B cell (primary cell): ENCODE data around the gene ONECUT1. TPM values are rescaled to one million over a fixed set of nuclear protein-coding genes. Genes with fewer than 3 reads are reported as not detected.

ENCODE experiments used
- ATAC-seq: fragments of 200-7000 bp; cut with Tn5 transposase; one replicate; pipeline ENCODE4 v1.10.0; 2021; ENCODE audit warnings: low read depth, mild to moderate bottlenecking, moderate number of reproducible peaks, moderate library complexity
- CTCF ChIA-PET: fragments of 350-600 bp; sonication (Branson Sonifier 250); formaldehyde crosslinking; loops from one replicate; lab custom pipeline; 2021; ENCODE audit warnings: antibody characterized with exemption, inconsistent platforms; lab: Charles Lee
- POLR2A ChIA-PET: fragments of 350-600 bp; sonication (Branson Sonifier 250); formaldehyde crosslinking; loops from one replicate; lab custom pipeline; 2021; ENCODE audit warnings: antibody characterized with exemption; lab: Charles Lee
- DNase-seq: peaks from one replicate; pipeline ENCODE4 v3.0.0; 2013
- H2AFZ ChIP-seq: 2 replicates; pipeline ENCODE4 v1.6.1; 2012; ENCODE audit warnings: mild to moderate bottlenecking, low read depth, low read length; ENCODE audit not compliant: insufficient read depth, poor library complexity, severe bottlenecking
- H3K27ac ChIP-seq, 2 donors: 1 replicate in 1 of 2; 2 replicates in 1 of 2; pipeline ENCODE4 v1.5.1; 2012 to 2013; ENCODE audit warnings: low read length in 2 of 2, mild to moderate bottlenecking in 2 of 2, moderate library complexity in 1 of 2
- H3K27me3 ChIP-seq, 4 experiments: fragments of 200-600 bp in 1 of 4; sonication (generic) in 1 of 4; replicated peaks in 1 of 4; 1 replicate in 2 of 4; 2 replicates in 2 of 4; pipeline versions ENCODE4 v1.6.1 to v1.7.0; 2013 to 2016; ENCODE audit warnings: low read length in 3 of 4, mild to moderate bottlenecking in 2 of 4, mixed read lengths in 1 of 4, moderate library complexity in 1 of 4; ENCODE audit not compliant: insufficient read depth in 4 of 4, control insufficient read depth in 3 of 4; ENCODE audit errors: control extremely low read depth in 1 of 4
- H3K36me3 ChIP-seq, 2 experiments: replicated peaks in 1 of 2; 1 replicate in 1 of 2; 2 replicates in 1 of 2; pipeline versions ENCODE4 v1.6.1 to v1.7.1; 2013; ENCODE audit warnings: low read length in 1 of 2; ENCODE audit not compliant: insufficient read depth in 2 of 2, control insufficient read depth in 1 of 2; ENCODE audit errors: control extremely low read depth in 1 of 2, extremely low read depth in 1 of 2
- H3K4me1 ChIP-seq, 2 donors: fragments of 200-600 bp in 1 of 2; sonication (generic) in 1 of 2; 1 replicate in 1 of 2; 2 replicates in 1 of 2; pipeline versions ENCODE4 v1.5.1 to v1.6.1; 2013 to 2017; ENCODE audit warnings: low read length in 2 of 2; ENCODE audit not compliant: control insufficient read depth in 2 of 2, insufficient read depth in 2 of 2
- H3K4me2 ChIP-seq: replicated peaks from 2 replicates; pipeline ENCODE3; 2012; ENCODE audit warnings: mild to moderate bottlenecking, low read depth, low read length; ENCODE audit not compliant: poor library complexity, severe bottlenecking
- H3K4me3 ChIP-seq, 5 experiments: fragments of 200-600 bp in 1 of 5; sonication (generic) in 1 of 5; 1 replicate in 3 of 5; 2 replicates in 2 of 5; pipeline versions ENCODE4 v1.5.1 to v1.7.0; 2011 to 2016; ENCODE audit warnings: low read length in 4 of 5, mild to moderate bottlenecking in 4 of 5, low read depth in 2 of 5, control low read depth in 1 of 5, moderate library complexity in 1 of 5; ENCODE audit not compliant: insufficient read depth in 1 of 5; ENCODE audit errors: control extremely low read depth in 1 of 5, extremely low read depth in 1 of 5
- H3K79me2 ChIP-seq: fragments of 200-600 bp; sonication (generic); one replicate; pipeline ENCODE4 v1.6.0; 2016; ENCODE audit warnings: low read length; ENCODE audit not compliant: control insufficient read depth, insufficient read depth
- H3K9ac ChIP-seq: fragments of 200-600 bp; sonication (generic); 2 replicates; pipeline ENCODE4 v1.6.1; 2017; ENCODE audit warnings: mild to moderate bottlenecking, low read length, moderate library complexity
- H3K9me3 ChIP-seq, 3 donors: one replicate each; pipeline versions ENCODE4 v1.6.1 to v1.7.1; 2013; ENCODE audit warnings: low read length in 2 of 3; ENCODE audit not compliant: control insufficient read depth in 2 of 3, insufficient read depth in 1 of 3; ENCODE audit errors: control extremely low read depth in 1 of 3
- H4K20me1 ChIP-seq: 2 replicates; pipeline ENCODE4 v1.6.0; 2012; ENCODE audit warnings: mild to moderate bottlenecking, low read length; ENCODE audit not compliant: insufficient read depth, control insufficient read depth, poor library complexity, severe bottlenecking
- H3K27ac Mint-ChIP-seq: one replicate; pipeline ENCODE4 v1.8.0; 2021; ENCODE audit warnings: mixed read lengths
- H3K27me3 Mint-ChIP-seq: one replicate; pipeline ENCODE4 v1.8.0; 2021; ENCODE audit warnings: mixed read lengths
- H3K4me1 Mint-ChIP-seq: one replicate; pipeline ENCODE4 v1.8.0; 2021; ENCODE audit warnings: mixed read lengths
- H3K4me3 Mint-ChIP-seq: one replicate; pipeline ENCODE4 v1.8.0; 2021; ENCODE audit warnings: mixed read lengths
- H3K9me3 Mint-ChIP-seq: one replicate; pipeline ENCODE4 v1.8.0; 2022; ENCODE audit warnings: mixed read lengths; ENCODE audit not compliant: insufficient read depth
- CTCF ChIP-seq: fragments of 200-600 bp; IDR thresholded peaks from one replicate; pipeline ENCODE4 v1.8.0; 2022; ENCODE audit warnings: antibody characterized with exemption, mild to moderate bottlenecking
- EZH2 ChIP-seq: IDR thresholded peaks from 2 replicates; pipeline ENCODE4 v1.6.1; 2012; ENCODE audit warnings: borderline replicate concordance, low read depth, mild to moderate bottlenecking, moderate library complexity, low read length; ENCODE audit not compliant: insufficient read depth, poor library complexity, severe bottlenecking
- WGBS: methylation state at CpG from one replicate; pipeline ENCODE4 v1.1.5; 2013; ENCODE audit warnings: missing lambda C conversion rate; ENCODE audit not compliant: insufficient coverage; 5-methylcytosine and 5-hydroxymethylcytosine counted together
- intact Hi-C: fragments of 100-400 bp; cut with micrococcal nuclease; formaldehyde crosslinking; loops from one replicate; pipeline ENCODE4 v1.10.0; 2022
- polyA plus RNA-seq: library from polyadenylated mRNA; depleted of rRNA; stranded (reverse); fragments of >200 nt; gene quantifications from 2 replicates; pipeline ENCODE4 v1.2.3, GENCODE V29; 2012
- total RNA-seq, 2 donors: library from RNA; stranded (reverse); fragments of 120-200 nt in 1 of 2; gene quantifications; 1 replicate in 1 of 2; 2 replicates in 1 of 2; pipeline versions ENCODE4 v1.2.3 to v1.2.4, GENCODE V29; 2013 to 2022

Gene ONECUT1
- total and polyA plus RNA-seq, 2 donors (not counting 1 experiment from before 2014, with no cell fraction given): not detected

GRCh38 chr15:52794665-52795463 is 4.7 kb upstream of the ONECUT1 start:
- H3K4me3 Mint-ChIP-seq: no peak overlapping the region
- Histone ChIP-seq H3K9me3 (peaks cover 6 to 65% (median 31%) of the 10 kb centered on the region in 3 donors), H3K4me1 (peaks cover 27 to 51% of the 10 kb centered on the region in 2 donors)

More at GRCh38 chr15:52794665-52795463, 4.7 kb upstream of the ONECUT1 start:
- Mint-ChIP-seq H3K9me3 (no peaks in the 10 kb centered on the region), H3K27me3 (peaks cover 66% of the 10 kb centered on the region), H3K27ac (no peak overlapping the region), H3K4me1 (peaks cover 10% of the 10 kb centered on the region)
- Histone ChIP-seq H4K20me1 (no peaks in the 10 kb centered on the region), H3K27me3 (peaks cover 0 to 96% (median 89%) of the 10 kb centered on the region in 4 experiments), H3K4me2 (no peak overlapping the region), H2AFZ (no peak overlapping the region), H3K9ac (no peak overlapping the region), H3K36me3 (no peaks in the 10 kb centered on the region), H3K79me2 (no peaks in the 10 kb centered on the region), H3K4me3 (no peak overlapping the region), H3K27ac (no peak overlapping the region)
- 10% methylated on average over 42 of the region's 43 CpGs for whole genome bisulfite sequencing
- intact Hi-C loops: no loop called here
- CTCF ChIA-PET: no interaction called here
- no peak for ATAC-seq
- peak; percentile 46 for DNase-seq
- TF ChIP-seq EZH2 (no peak), CTCF (no peak)
- POLR2A ChIA-PET: no interaction called here
